RWPE2 (cell line): Measurements from ENCODE around the gene FBXL13.
A peak's percentile ranks its signal among the peaks of the same experiment; 100 is the strongest.

Experiments used
- ATAC-seq: fragments of 200-7000 bp; cut with Tn5 transposase; 3 replicates; pipeline ENCODE4 v1.9.1; 2021; ENCODE audit warnings: low read depth
- DNase-seq: peaks from one replicate; pipeline ENCODE4 v3.0.0-alpha.2; 2020; ENCODE audit warnings: low spot score
- H3K27ac ChIP-seq: fragments of 450-650 bp; 2 replicates; pipeline ENCODE4 v1.5.1; 2017; ENCODE audit warnings: mild to moderate bottlenecking; ENCODE audit not compliant: poor library complexity, severe bottlenecking
- H3K27me3 ChIP-seq: fragments of 250-450 bp; sonication (Bioruptor Pico); 2 replicates; pipeline ENCODE4 v1.5.1; 2021; ENCODE audit warnings: mild to moderate bottlenecking, moderate library complexity; ENCODE audit not compliant: insufficient read depth, poor library complexity, severe bottlenecking
- H3K36me3 ChIP-seq: fragments of 250-450 bp; sonication (Bioruptor Pico); 2 replicates; pipeline ENCODE4 v1.5.1; 2020; ENCODE audit warnings: low read depth, mild to moderate bottlenecking, moderate library complexity
- H3K4me1 ChIP-seq: fragments of 250-450 bp; sonication (Bioruptor Pico); 2 replicates; pipeline ENCODE4 v1.5.1; 2021; ENCODE audit warnings: mild to moderate bottlenecking, moderate library complexity; ENCODE audit not compliant: insufficient read depth, poor library complexity, severe bottlenecking
- H3K4me3 ChIP-seq: fragments of 250-450 bp; sonication (Bioruptor Pico); 2 replicates; pipeline ENCODE4 v1.5.1; 2021; ENCODE audit warnings: mild to moderate bottlenecking, moderate library complexity; ENCODE audit not compliant: severe bottlenecking
- H3K9me3 ChIP-seq: fragments of 250-450 bp; sonication (Bioruptor Pico); 2 replicates; pipeline ENCODE4 v1.5.1; 2021; ENCODE audit warnings: mild to moderate bottlenecking, moderate library complexity; ENCODE audit not compliant: severe bottlenecking
- CTCF ChIP-seq: fragments of 450-650 bp; IDR thresholded peaks from one replicate; pipeline ENCODE4 v1.5.1; 2017; ENCODE audit warnings: mild to moderate bottlenecking, moderate library complexity; ENCODE audit not compliant: poor library complexity, severe bottlenecking

Gene FBXL13

DNA sequence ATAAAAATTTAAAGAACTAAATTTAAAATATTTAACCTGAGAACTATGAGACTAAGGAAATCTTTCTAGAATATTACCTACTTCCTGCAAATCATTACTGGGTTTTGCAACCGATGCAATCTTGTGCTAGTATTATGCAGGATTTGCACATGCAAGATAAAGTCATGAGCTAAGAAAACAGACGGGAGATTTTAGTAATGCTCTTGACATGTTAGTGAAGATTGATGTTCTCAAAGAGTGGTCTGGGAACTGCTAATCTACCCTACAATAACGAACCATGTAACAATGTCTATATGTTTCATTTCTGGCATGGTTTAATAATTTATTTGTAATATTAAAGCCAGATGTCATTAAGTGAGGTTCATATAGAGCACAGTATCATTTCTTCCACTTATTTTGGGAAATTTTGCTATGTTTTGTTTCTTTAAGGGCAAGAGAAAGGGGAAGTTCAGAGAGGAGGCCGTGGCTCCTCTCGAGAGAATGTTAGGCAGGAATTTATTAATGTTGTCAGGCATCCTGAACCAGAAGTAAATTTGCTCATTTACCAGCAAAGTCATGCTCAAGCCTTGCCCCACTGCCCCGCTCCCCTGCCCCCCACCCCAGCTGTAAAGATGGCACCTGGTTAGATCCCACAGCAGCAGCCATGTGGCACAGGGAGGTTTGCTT is 139.0 kb downstream of the FBXL13 start:
- DNase-seq (no peak), ATAC-seq (no peak)
- no peak overlapping the region for H3K4me3 ChIP-seq
- no peaks in the 10 kb centered on the region for H3K9me3 ChIP-seq
- TF ChIP-seq CTCF, result no peak
- no peaks in the 10 kb centered on the region for H3K36me3 ChIP-seq
- peaks cover 10% of the 10 kb centered on the region for H3K4me1 ChIP-seq
- H3K27ac ChIP-seq, result no peak overlapping the region
- no peaks in the 10 kb centered on the region for H3K27me3 ChIP-seq

GRCh38 chr7:102934701-102935100 is 139.9 kb downstream of the FBXL13 start:
- Histone ChIP-seq H3K27me3 (no peaks in the 10 kb centered on the region), H3K4me1 (peaks cover 10% of the 10 kb centered on the region), H3K9me3 (no peaks in the 10 kb centered on the region), H3K4me3 (no peak overlapping the region), H3K27ac (no peak overlapping the region), H3K36me3 (no peaks in the 10 kb centered on the region)
- no peak for TF ChIP-seq CTCF
- DNase-seq (no peak), ATAC-seq (no peak)

- no peaks in the 10 kb centered on the region for H3K27me3 ChIP-seq
- no peak overlapping the region for H3K27ac ChIP-seq
- no peak for DNase-seq
- no peak for ATAC-seq
- TF ChIP-seq CTCF, result no peak
- H3K36me3 ChIP-seq, result no peaks in the 10 kb centered on the region
- H3K4me1 ChIP-seq, result peaks cover 10% of the 10 kb centered on the region
- no peaks in the 10 kb centered on the region for H3K9me3 ChIP-seq
- no peak overlapping the region for H3K4me3 ChIP-seq
These were observed 140.4 kb downstream of the FBXL13 start for GRCh38 chr7:102934239-102934638.

GRCh38 chr7:102933763-102934162 is 140.8 kb downstream of the FBXL13 start:
- ATAC-seq, result peak; percentile 98
- Histone ChIP-seq H3K27me3 (no peaks in the 10 kb centered on the region), H3K4me1 (peaks cover 10% of the 10 kb centered on the region), H3K27ac (peak overlapping the region; percentile 25), H3K9me3 (no peaks in the 10 kb centered on the region), H3K36me3 (no peaks in the 10 kb centered on the region), H3K4me3 (no peak overlapping the region)
- no peak for TF ChIP-seq CTCF
- peak; percentile 75 for DNase-seq

GRCh38 chr7:102931757-102932156 is 142.8 kb downstream of the FBXL13 start:
- no peak for TF ChIP-seq CTCF
- Histone ChIP-seq H3K4me1 (peaks cover 18% of the 10 kb centered on the region), H3K9me3 (no peaks in the 10 kb centered on the region), H3K27ac (no peak overlapping the region), H3K27me3 (no peaks in the 10 kb centered on the region), H3K4me3 (no peak overlapping the region), H3K36me3 (no peaks in the 10 kb centered on the region)
- ATAC-seq, result no peak
- DNase-seq, result no peak
